Keratinocyte (primary cell): Measurements from ENCODE around the gene DLL3. TPM values are rescaled to one million over a fixed set of nuclear protein-coding genes. Genes with fewer than 3 reads are reported as not detected.
"Not testable (repeated sequence)": the region's sequence is repeated elsewhere in the genome, so short reads cannot be mapped to it uniquely, and the experiment has no call there.

Source experiments
- DNase-seq: peaks from one replicate; pipeline ENCODE4 v3.0.0-alpha.2; 2011; ENCODE audit warnings: low read depth, missing footprints, low spot score
- FAIRE-seq: peaks from 2 replicates; lab custom pipeline; 2011; peaks lifted over from hg19 to GRCh38; lab: Jason Lieb, UNC
- H2AFZ ChIP-seq: 2 replicates; pipeline ENCODE4 v1.6.0; 2012; ENCODE audit warnings: low read length, control low read depth, inconsistent platforms; ENCODE audit not compliant: control insufficient read depth
- H3K27ac ChIP-seq: 2 replicates; pipeline ENCODE4 v1.5.1; 2011; ENCODE audit warnings: low read length; ENCODE audit not compliant: control insufficient read depth, insufficient read depth
- H3K27me3 ChIP-seq: 3 replicates; pipeline ENCODE4 v1.6.0; 2011; ENCODE audit warnings: low read length; ENCODE audit not compliant: control insufficient read depth, insufficient read depth; ENCODE audit errors: extremely low read depth
- H3K36me3 ChIP-seq, 2 experiments: 2 replicates in 1 of 2; 3 replicates in 1 of 2; pipeline ENCODE4 v1.5.1; 2011; ENCODE audit warnings: low read length in 2 of 2, mild to moderate bottlenecking in 1 of 2; ENCODE audit not compliant: control insufficient read depth in 2 of 2, insufficient read depth in 2 of 2; ENCODE audit errors: extremely low read depth in 1 of 2
- H3K4me1 ChIP-seq: 3 replicates; pipeline ENCODE4 v1.5.1; 2011; ENCODE audit warnings: low read length; ENCODE audit not compliant: control insufficient read depth, insufficient read depth; ENCODE audit errors: extremely low read depth
- H3K4me2 ChIP-seq: 3 replicates; pipeline ENCODE4 v1.6.0; 2011; ENCODE audit warnings: low read depth, low read length; ENCODE audit not compliant: control insufficient read depth, insufficient read depth; ENCODE audit errors: extremely low read depth
- H3K4me3 ChIP-seq, 3 experiments: fragments of 200-600 bp in 1 of 3; sonication (generic) in 1 of 3; 2 replicates in 2 of 3; 3 replicates in 1 of 3; pipeline ENCODE4 v1.5.1; 2011 to 2016; ENCODE audit warnings: low read length in 3 of 3, mild to moderate bottlenecking in 3 of 3, control low read depth in 2 of 3, inconsistent platforms in 1 of 3, low read depth in 1 of 3, mixed read lengths in 1 of 3, mixed run types in 1 of 3, moderate library complexity in 1 of 3; ENCODE audit not compliant: control insufficient read depth in 2 of 3, insufficient read depth in 2 of 3; ENCODE audit errors: extremely low read depth in 1 of 3
- H3K79me2 ChIP-seq: 2 replicates; pipeline ENCODE4 v1.6.0; 2012; ENCODE audit warnings: low read length; ENCODE audit not compliant: control insufficient read depth, insufficient read depth
- H3K9ac ChIP-seq: 3 replicates; pipeline ENCODE4 v1.6.0; 2011; ENCODE audit warnings: low read length; ENCODE audit not compliant: control insufficient read depth, insufficient read depth; ENCODE audit errors: extremely low read depth
- H3K9me1 ChIP-seq: 3 replicates; pipeline ENCODE4 v1.6.0; 2011; ENCODE audit warnings: low read length; ENCODE audit not compliant: control insufficient read depth, insufficient read depth; ENCODE audit errors: extremely low read depth
- H3K9me3 ChIP-seq: 2 replicates; pipeline ENCODE4 v1.5.1; 2012; ENCODE audit warnings: low read depth, low read length; ENCODE audit not compliant: control insufficient read depth
- H4K20me1 ChIP-seq: 3 replicates; pipeline ENCODE4 v1.6.0; 2011; ENCODE audit warnings: low read length; ENCODE audit not compliant: control insufficient read depth, insufficient read depth; ENCODE audit errors: extremely low read depth
- EZH2 ChIP-seq: IDR thresholded peaks from one replicate; pipeline ENCODE4 v1.6.1; 2012; ENCODE audit warnings: inconsistent platforms, mild to moderate bottlenecking, low read length, moderate library complexity
- dilution Hi-C: fragments of 300-500 bp; cut with MboI; formaldehyde crosslinking; loops from one replicate; pipeline ENCODE4 v1.7.0; 2020; ENCODE audit warnings: low sequenced_read_pairs; ENCODE audit not compliant: extremely low pct_ligation_motif_present
- polyA plus RNA-seq, 5 experiments: library from polyadenylated mRNA; depleted of rRNA in 3 of 5; stranded (reverse) in 3 of 5; stranded (forward) in 1 of 5; unstranded in 1 of 5; fragments of >200 nt; gene quantifications; 1 replicate in 1 of 5; 2 replicates in 3 of 5; 3 replicates in 1 of 5; pipeline versions ENCODE4 v1.2.1 to v1.2.3, GENCODE V29; 2011 to 2012; ENCODE audit warnings: missing spikeins in 2 of 5, low read depth in 1 of 5, low replicate concordance in 1 of 5
- TF ChIP-seq, protein P1 (sequence below), 3 experiments: IDR thresholded peaks in 1 of 3; conservative IDR thresholded peaks in 1 of 3; optimal IDR thresholded peaks in 1 of 3; 2 replicates in 2 of 3; 3 replicates in 1 of 3; pipeline versions ENCODE3 to v1.5.1; 2011; ENCODE audit warnings: low read length in 3 of 3, mild to moderate bottlenecking in 3 of 3, moderate library complexity in 2 of 3, control low read depth in 1 of 3, inconsistent platforms in 1 of 3; ENCODE audit not compliant: insufficient read depth in 2 of 3; ENCODE audit errors: extremely low read depth in 1 of 3

Gene DLL3
- polyA plus RNA-seq, 1 donor (not counting 4 experiments of a cell fraction or from before 2014, with no cell fraction given) = 0.89 TPM

- H3K9me1 ChIP-seq = no peaks in the 10 kb centered on the region
- dilution Hi-C loops = no loop called here
- H3K9me3 ChIP-seq = no peaks in the 10 kb centered on the region
- DNase-seq (no peak), FAIRE-seq (no peak)
- H4K20me1 ChIP-seq = no peaks in the 10 kb centered on the region
- no peak overlapping the region for H3K4me3 ChIP-seq
- no peak overlapping the region for H3K9ac ChIP-seq
- H3K27me3 ChIP-seq = no peaks in the 10 kb centered on the region
- H3K4me2 ChIP-seq = no peak overlapping the region
- TF ChIP-seq, protein P1, sequence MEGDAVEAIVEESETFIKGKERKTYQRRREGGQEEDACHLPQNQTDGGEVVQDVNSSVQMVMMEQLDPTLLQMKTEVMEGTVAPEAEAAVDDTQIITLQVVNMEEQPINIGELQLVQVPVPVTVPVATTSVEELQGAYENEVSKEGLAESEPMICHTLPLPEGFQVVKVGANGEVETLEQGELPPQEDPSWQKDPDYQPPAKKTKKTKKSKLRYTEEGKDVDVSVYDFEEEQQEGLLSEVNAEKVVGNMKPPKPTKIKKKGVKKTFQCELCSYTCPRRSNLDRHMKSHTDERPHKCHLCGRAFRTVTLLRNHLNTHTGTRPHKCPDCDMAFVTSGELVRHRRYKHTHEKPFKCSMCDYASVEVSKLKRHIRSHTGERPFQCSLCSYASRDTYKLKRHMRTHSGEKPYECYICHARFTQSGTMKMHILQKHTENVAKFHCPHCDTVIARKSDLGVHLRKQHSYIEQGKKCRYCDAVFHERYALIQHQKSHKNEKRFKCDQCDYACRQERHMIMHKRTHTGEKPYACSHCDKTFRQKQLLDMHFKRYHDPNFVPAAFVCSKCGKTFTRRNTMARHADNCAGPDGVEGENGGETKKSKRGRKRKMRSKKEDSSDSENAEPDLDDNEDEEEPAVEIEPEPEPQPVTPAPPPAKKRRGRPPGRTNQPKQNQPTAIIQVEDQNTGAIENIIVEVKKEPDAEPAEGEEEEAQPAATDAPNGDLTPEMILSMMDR (optimal IDR thresholded peaks at IDR 0.05 in 1 of 3, IDR thresholded peaks at IDR 0.05 in 1 of 3, conservative IDR thresholded peaks at IDR 0.05 in 1 of 3; ENCODE audit: extremely low read depth in 1 of 3, insufficient read depth in 2 of 3, low read length in 3 of 3) = no peak
- no peak for TF ChIP-seq EZH2
- peaks cover 36 to 51% of the 10 kb centered on the region in 2 experiments for H3K36me3 ChIP-seq
- H3K79me2 ChIP-seq = peaks cover under 1% of the 10 kb centered on the region
- H2AFZ ChIP-seq = no peak overlapping the region
- H3K4me1 ChIP-seq = peaks cover 6% of the 10 kb centered on the region
- no peak overlapping the region for H3K27ac ChIP-seq
These were observed 23.0 kb upstream of the DLL3 start for GRCh38 chr19:39475748-39476147.

- H3K27ac ChIP-seq, H2AFZ ChIP-seq, H3K27me3 ChIP-seq, dilution Hi-C loops, DNase-seq, H3K4me2 ChIP-seq, FAIRE-seq, H4K20me1 ChIP-seq, H3K9ac ChIP-seq, H3K9me1 ChIP-seq, H3K9me3 ChIP-seq, H3K4me3 ChIP-seq: not testable (repeated sequence)
- Histone ChIP-seq H3K36me3 (peaks cover 27 to 31% of the 10 kb centered on the region in 2 experiments), H3K4me1 (peaks cover 16% of the 10 kb centered on the region), H3K79me2 (peaks cover 23% of the 10 kb centered on the region)
These were observed 19.4 kb upstream of the DLL3 start for GRCh38 chr19:39479319-39479801.

- Histone ChIP-seq H4K20me1 (no peaks in the 10 kb centered on the region), H3K27me3 (no peaks in the 10 kb centered on the region), H3K4me3 (peak overlapping the region in 2 of 3 experiments; percentile 81 to 89), H2AFZ (peak overlapping the region; percentile 95), H3K4me2 (peak overlapping the region; percentile 82), H3K27ac (peak overlapping the region; percentile 94), H3K9me3 (no peaks in the 10 kb centered on the region), H3K9me1 (no peaks in the 10 kb centered on the region), H3K79me2 (peaks cover 23% of the 10 kb centered on the region), H3K4me1 (peaks cover 16% of the 10 kb centered on the region), H3K9ac (peak overlapping the region; percentile 99), H3K36me3 (peaks cover 22 to 29% of the 10 kb centered on the region in 2 experiments)
- TF ChIP-seq EZH2 = no peak
- TF ChIP-seq, protein P1 (optimal IDR thresholded peaks at IDR 0.05 in 1 of 3, IDR thresholded peaks at IDR 0.05 in 1 of 3, conservative IDR thresholded peaks at IDR 0.05 in 1 of 3; ENCODE audit: extremely low read depth in 1 of 3, insufficient read depth in 2 of 3, low read length in 3 of 3) = no peak
- FAIRE-seq (no peak), DNase-seq (no peak)
- dilution Hi-C loops = no loop called here
These were observed 18.8 kb upstream of the DLL3 start for GRCh38 chr19:39479916-39480315.
